GM19239 (cell line): ENCODE data around the gene TRMT2B.
"Not testable (repeated sequence)": the region's sequence is repeated elsewhere in the genome, so short reads cannot be mapped to it uniquely, and the experiment has no call there.

Source experiments
- DNase-seq: peaks from one replicate; pipeline ENCODE4 v3.0.0; 2011; ENCODE audit warnings: low spot score; ENCODE audit not compliant: insufficient read length
- FAIRE-seq: peaks from 2 replicates; lab custom pipeline; 2011; peaks lifted over from hg19 to GRCh38; lab: Jason Lieb, UNC

TRMT2B gene

GRCh38 chrX:101012031-101012430 lies 39.9 kb downstream of the TRMT2B start:
- DNase-seq, result not testable (repeated sequence)
- FAIRE-seq, result peak; percentile 76

GRCh38 chrX:101009090-101009489 lies 42.8 kb downstream of the TRMT2B start:
- DNase-seq, result no peak
- no peak for FAIRE-seq

- FAIRE-seq (peak; percentile 53), DNase-seq (no peak)
These were observed 52.5 kb downstream of the TRMT2B start for GRCh38 chrX:100999451-100999850.

GRCh38 chrX:100995469-100995868 lies 56.4 kb downstream of the TRMT2B start:
- FAIRE-seq (no peak), DNase-seq (no peak)

GRCh38 chrX:100994352-100995281 lies 57.3 kb downstream of the TRMT2B start:
- FAIRE-seq, result peak; percentile 23
- no peak for DNase-seq

GRCh38 chrX:100990139-100990538 lies 61.8 kb downstream of the TRMT2B start:
- no peak for FAIRE-seq

GRCh38 chrX:100984818-100985217 lies 67.1 kb downstream of the TRMT2B start:
- no peak for DNase-seq
- no peak for FAIRE-seq

More at GRCh38 chrX:100990139-100990538, 61.8 kb downstream of the TRMT2B start:
- no peak for DNase-seq

- not testable (repeated sequence) for DNase-seq, FAIRE-seq
These were observed 70.4 kb downstream of the TRMT2B start for GRCh38 chrX:100981498-100981845.

GRCh38 chrX:100980608-100981497 lies 71.1 kb downstream of the TRMT2B start:
- FAIRE-seq, result no peak
- no peak for DNase-seq

GRCh38 chrX:100979881-100980607 lies 71.9 kb downstream of the TRMT2B start:
- DNase-seq (no peak), FAIRE-seq (no peak)

- DNase-seq (no peak), FAIRE-seq (no peak)
These were observed 75.7 kb downstream of the TRMT2B start for GRCh38 chrX:100976211-100976610.

GRCh38 chrX:100975212-100975611 lies 76.7 kb downstream of the TRMT2B start:
- DNase-seq (no peak), FAIRE-seq (no peak)

- DNase-seq (no peak), FAIRE-seq (no peak)
These were observed 78.5 kb downstream of the TRMT2B start for GRCh38 chrX:100973411-100973810.

GRCh38 chrX:100969936-100970335 lies 82.0 kb downstream of the TRMT2B start:
- no peak for DNase-seq
- FAIRE-seq, result no peak

- no peak for FAIRE-seq
These were observed 82.5 kb downstream of the TRMT2B start, which contains the start of gene ARL13A for GRCh38 chrX:100969408-100969807. TSS of gene ARL13A (plus strand) at chrX:100969708. CDS start at chrX:100973690, 3,982 bp downstream.

GRCh38 chrX:100964362-100964761 lies 87.5 kb downstream of the TRMT2B start:
- FAIRE-seq, result no peak
- no peak for DNase-seq

More at GRCh38 chrX:100969408-100969807, 82.5 kb downstream of the TRMT2B start, which contains the start of gene ARL13A:
- no peak for DNase-seq

- FAIRE-seq, result no peak
These were observed 89.1 kb downstream of the TRMT2B start for GRCh38 chrX:100962811-100963210.

More at GRCh38 chrX:100962811-100963210, 89.1 kb downstream of the TRMT2B start:
- DNase-seq, result no peak
